ENCODE results near the gene ADAP2.

- no peak for TF ChIP-seq POLR2A (IDR thresholded peaks at IDR 0.05; ENCODE audit: control extremely low read depth in 1 of 2, low read depth in 2 of 2, low read length in 2 of 2)
- TF ChIP-seq, protein P1, sequence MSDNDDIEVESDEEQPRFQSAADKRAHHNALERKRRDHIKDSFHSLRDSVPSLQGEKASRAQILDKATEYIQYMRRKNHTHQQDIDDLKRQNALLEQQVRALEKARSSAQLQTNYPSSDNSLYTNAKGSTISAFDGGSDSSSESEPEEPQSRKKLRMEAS (IDR thresholded peaks at IDR 0.05): no peak
- no peak for TF ChIP-seq TAF1 (IDR thresholded peaks at IDR 0.05; ENCODE audit: low read depth, low read length)
- TF ChIP-seq YY1 (IDR thresholded peaks at IDR 0.05; ENCODE audit: low read depth, low read length): no peak
- TF ChIP-seq, protein P2, sequence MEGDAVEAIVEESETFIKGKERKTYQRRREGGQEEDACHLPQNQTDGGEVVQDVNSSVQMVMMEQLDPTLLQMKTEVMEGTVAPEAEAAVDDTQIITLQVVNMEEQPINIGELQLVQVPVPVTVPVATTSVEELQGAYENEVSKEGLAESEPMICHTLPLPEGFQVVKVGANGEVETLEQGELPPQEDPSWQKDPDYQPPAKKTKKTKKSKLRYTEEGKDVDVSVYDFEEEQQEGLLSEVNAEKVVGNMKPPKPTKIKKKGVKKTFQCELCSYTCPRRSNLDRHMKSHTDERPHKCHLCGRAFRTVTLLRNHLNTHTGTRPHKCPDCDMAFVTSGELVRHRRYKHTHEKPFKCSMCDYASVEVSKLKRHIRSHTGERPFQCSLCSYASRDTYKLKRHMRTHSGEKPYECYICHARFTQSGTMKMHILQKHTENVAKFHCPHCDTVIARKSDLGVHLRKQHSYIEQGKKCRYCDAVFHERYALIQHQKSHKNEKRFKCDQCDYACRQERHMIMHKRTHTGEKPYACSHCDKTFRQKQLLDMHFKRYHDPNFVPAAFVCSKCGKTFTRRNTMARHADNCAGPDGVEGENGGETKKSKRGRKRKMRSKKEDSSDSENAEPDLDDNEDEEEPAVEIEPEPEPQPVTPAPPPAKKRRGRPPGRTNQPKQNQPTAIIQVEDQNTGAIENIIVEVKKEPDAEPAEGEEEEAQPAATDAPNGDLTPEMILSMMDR (IDR thresholded peaks at IDR 0.05; ENCODE audit: control extremely low read depth in 1 of 3, insufficient read depth in 1 of 3, low read depth in 1 of 3, low read length in 3 of 3): no peak
- no peak for TF ChIP-seq SRF (IDR thresholded peaks at IDR 0.05; ENCODE audit: low read depth, low read length)
- no peak for TF ChIP-seq EP300 (IDR thresholded peaks at IDR 0.05; ENCODE audit: borderline replicate concordance in 1 of 2, low read depth in 2 of 2, low read length in 2 of 2)
- no peak for TF ChIP-seq KDM1A (IDR thresholded peaks at IDR 0.05; ENCODE audit: borderline replicate concordance, low read length)
- TF ChIP-seq SUZ12 (IDR thresholded peaks at IDR 0.05; ENCODE audit: low read length): no peak
These were observed 74.7 kb downstream of the ADAP2 start for GRCh38 chr17:30996486-30996885.

Data from H1 (cell line).